Renal cortical epithelial cell (primary cell): ENCODE measurements around the gene MDGA2. TPM values are rescaled to one million over a fixed set of nuclear protein-coding genes. Genes with fewer than 3 reads are reported as not detected.
"Not testable (repeated sequence)": the region's sequence is repeated elsewhere in the genome, so short reads cannot be mapped to it uniquely, and the experiment has no call there.

Source experiments
- DNase-seq: peaks from one replicate; pipeline ENCODE4 v3.0.0-alpha.2; 2011; ENCODE audit warnings: low read depth
- total RNA-seq: library from RNA; depleted of rRNA; stranded (reverse); fragments of >200 nt; gene quantifications from 2 replicates; pipeline ENCODE4 v1.2.3, GENCODE V29; 2014

Gene MDGA2
- total RNA-seq, 1 donor from 2014 or later: 0.50 TPM

GRCh38 chr14:47240748-47241437 is 434.5 kb downstream of the MDGA2 start:
- peak; percentile 12 for DNase-seq

GRCh38 chr14:47235619-47236018 is 439.8 kb downstream of the MDGA2 start:
- DNase-seq: no peak

DNA sequence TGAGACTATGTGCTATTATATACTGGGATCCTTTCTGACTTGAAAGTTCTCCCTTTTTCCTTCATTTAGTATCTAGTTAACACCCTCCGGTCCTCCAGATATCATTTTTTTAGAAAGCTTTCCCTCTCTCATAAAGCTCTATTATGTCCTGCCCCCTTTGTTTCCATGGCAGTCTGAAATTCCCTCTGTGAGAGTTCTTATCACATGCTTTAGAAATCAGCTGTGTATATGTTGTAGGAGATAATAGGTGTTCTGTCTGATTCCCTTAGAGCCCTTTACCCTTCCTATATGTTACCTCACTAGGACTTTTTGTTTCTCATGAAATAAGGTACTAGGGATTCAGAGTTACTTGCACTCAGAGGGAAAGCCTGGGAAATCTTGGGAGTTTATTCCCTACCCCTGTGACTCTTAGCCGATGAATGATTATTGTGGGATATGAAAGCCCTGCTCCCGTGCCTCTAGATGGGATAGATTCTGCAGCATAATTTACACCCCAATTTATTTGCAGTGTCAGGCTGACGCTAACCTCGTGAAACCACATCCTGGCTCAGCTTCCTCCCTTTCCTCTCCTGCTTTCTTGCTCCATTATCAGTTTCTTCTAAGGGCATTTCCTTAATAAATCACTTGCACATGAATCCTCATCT is 448.4 kb downstream of the MDGA2 start:
- no peak for DNase-seq

- peak; percentile 2 for DNase-seq
Observed at GRCh38 chr14:47223656-47224055, 451.7 kb downstream of the MDGA2 start.

DNA sequence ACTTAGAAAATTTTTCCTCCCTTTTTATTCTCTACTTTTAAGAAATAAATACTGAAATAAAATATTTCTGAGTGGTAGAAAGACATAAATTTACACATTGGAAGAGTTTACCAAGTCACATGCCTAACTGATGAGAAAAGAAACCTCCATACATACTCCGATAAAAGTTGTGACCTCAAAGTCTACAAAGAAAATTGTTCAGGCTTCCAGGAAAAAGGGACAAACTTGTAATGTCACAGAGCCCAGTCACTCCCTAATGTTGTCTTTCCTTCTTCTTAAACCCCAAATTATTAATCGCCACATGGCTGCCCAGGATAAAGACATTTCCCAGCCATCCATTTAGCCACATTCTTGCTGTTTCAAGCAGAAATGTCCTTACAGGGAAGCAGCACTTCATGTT is 455.3 kb downstream of the MDGA2 start:
- no peak for DNase-seq

DNA sequence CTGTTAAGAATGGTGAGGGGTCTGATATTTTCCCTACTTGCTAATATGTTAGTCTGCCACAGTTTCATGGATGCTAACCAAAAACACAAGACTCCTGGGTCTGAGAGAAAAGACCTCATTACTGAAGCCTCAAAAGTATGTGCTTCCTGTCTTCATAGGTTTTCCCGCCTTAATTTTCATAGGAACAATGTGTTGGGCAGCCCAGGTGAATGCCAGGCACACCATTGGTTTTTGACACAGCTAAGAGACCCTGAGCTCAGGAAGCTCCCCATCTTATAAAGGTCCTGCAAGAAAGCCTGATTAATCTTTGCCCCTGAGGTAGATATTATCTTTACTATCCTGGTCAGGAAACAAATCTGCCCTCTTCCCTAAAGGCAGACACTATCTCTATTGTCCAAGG is 464.1 kb downstream of the MDGA2 start:
- no peak for DNase-seq

DNA sequence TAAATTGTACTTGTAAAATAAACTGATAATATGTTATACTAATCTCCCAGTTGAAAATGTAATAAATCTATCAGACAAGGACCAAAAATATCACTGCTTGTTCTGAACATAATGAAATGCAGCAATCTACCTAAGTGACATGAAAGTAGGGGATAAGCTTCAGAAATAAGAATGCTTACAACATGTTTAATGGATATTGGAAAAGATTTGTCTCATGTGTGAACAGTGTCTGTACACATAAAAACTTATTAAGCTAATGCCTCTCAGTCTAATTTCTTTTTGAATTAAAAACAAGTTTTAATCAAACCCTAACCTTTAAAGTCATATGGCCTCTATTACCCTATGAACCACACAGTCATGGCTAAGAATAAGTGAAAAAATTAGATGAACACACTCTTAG is 465.3 kb downstream of the MDGA2 start:
- no peak for DNase-seq

DNA sequence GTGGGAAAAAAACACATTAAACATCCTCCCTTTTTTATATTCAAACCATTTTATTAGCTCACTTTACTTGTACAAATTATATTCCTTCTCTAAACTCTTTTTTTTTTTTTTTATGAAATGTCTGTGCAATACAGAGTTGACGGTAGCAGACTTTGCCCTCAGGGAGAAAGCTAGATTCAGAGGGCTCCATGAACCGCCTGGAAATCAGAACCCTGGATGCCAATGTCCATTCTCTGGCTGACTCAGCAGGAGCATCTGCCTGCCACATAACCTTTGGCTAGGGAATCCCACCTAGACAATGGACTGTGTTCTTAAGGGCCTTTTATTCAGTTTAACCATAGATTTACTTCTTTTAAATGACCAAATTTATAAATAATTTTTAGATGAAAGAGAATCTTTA is 467.0 kb downstream of the MDGA2 start:
- peak; percentile 17 for DNase-seq

- peak; percentile 18 for DNase-seq
Observed at GRCh38 chr14:47207617-47208016, 467.8 kb downstream of the MDGA2 start.

DNA sequence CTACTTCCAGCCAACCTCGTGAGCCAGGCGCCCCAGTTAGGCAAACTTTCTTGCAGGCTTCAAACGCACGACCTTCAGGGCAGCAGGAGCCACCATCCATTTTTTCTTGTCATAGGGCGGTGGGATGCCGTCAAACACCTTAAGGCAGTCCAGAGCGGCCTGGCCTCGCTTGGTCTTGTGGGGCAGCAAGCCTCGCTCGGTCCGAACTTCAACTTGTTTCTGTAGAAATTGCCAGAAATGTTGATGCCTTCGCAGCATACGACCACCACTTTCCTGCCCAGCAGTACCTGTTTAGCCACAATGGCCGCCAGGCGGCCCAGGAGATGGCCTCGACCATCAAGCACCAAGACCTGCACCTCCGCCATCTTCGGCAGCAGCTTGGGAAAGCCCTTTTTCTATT is 474.7 kb downstream of the MDGA2 start:
- DNase-seq: no peak

DNA sequence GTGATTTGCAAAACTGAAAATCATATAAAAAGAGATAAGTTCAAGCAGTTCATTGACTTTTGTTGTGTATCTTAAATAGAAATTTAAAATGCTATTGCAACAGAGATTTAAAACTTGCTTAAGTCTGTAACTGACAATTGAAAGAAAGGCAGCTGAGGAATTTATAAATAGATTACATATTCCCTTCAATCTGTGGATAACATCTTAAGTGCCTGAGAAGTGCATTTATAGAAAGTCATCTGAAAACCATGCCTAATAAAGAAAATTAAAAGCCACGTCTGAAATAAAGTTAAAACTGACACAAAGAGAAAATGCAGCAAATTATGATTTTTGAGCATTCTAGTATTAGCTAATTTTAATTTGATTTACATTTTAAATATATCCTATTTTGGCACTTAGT is 479.8 kb downstream of the MDGA2 start:
- peak; percentile 47 for DNase-seq

- DNase-seq: peak; percentile 50
Observed at GRCh38 chr14:47194055-47194454, 481.4 kb downstream of the MDGA2 start.

DNA sequence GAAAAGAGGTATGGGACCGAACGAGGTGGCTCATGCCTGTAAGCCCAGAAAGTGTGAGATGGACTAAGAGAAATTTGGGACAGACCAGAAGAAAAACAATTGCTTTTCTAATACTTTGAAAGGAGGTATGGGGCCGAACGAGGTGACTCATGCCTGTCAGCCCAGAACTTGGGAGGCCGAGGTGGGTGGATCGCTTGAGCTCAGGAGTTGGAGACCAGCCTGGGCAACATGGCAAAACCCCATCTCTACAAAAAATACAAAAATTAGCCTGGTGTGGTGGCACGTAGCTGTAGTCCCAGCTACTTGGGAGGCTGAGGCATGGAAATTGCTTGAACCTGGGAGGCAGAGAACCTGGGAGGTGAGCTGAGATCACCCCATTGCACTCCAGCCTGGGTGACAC is 483.2 kb downstream of the MDGA2 start:
- DNase-seq: not testable (repeated sequence)

DNA sequence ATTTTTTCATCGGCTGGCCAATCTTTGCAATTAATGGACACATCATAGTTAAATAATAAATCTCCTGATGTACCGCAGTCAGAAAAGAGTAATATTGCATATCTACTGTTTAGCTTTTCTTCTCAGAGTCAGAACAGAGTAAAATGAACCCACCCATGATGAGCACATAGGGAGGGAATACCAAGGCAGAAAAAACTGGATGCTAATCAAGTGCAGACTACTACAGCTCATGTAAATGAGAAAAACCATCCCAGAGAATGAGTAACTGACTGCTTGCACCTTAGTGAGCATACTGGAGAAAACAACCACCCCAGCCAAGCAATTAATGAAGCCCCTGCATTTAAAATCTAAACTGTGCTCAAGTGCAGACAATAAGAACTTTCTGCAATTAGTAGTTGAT is 483.7 kb downstream of the MDGA2 start:
- DNase-seq: no peak

DNA sequence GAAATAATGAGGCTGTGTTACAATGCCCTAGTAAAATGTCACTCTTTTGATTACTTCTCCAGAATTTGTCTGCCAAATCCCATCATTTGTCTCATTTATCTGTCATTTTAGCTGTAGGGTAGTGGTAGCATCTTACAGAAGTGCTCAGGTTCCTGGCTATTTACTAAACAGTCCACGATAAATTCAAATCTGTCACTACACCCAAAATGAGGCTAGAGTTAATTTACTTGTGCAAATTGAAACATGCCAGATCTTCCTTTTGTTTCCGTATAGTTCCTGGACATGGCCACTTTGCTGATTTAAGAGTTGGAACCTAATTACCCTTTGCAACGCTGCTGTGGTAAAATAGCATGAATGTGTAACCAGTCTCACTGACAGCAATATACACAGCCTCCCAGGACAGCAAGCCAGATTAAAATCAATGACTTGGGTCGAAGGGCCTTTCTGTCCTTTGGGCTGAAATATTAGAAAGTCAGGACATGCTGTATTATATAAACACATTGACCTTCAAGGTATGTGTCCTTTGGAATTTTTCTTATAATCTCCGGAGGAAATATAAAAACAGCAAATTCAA is 485.4 kb downstream of the MDGA2 start:
- no peak for DNase-seq

- DNase-seq: peak; percentile 57
Observed at GRCh38 chr14:47186486-47186885, 488.9 kb downstream of the MDGA2 start.

DNA sequence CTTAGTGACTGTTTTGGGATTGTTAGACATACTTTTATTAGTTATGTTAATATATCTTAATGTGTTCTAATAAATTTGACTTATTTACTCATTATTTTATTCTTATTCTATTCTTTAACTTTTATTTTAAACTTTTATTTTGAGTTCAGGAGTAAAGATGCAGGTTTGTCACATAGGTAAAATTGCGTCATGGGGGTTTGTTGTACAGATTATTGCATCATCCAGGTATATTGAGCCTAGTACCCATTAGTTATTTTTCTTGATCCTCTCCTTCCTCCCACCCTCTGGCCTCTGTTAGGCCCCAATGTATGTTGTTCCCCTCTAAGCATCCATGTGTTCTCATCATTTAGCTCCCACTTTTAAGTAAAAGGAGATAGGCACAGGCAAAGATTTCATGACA is 495.5 kb downstream of the MDGA2 start:
- no peak for DNase-seq

DNA sequence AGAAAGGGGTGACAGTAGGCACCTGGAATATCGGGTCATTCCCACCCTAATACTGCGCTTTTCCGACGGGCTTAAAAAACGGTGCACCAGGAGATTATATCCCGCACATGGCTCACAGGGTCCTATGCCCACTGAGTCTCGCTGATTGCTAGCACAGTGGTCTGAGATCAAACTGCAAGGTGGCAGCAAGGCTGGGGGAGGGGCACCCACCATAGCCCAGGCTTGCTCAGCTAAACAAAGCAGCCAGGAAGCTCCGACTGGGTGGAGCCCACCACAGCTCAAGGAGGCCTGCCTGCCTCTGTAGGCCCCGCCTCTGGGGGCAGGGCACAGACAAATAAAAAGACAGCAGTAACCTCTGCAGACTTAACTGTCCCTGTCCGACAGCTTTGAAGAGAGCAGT is 503.5 kb downstream of the MDGA2 start:
- not testable (repeated sequence) for DNase-seq

DNA sequence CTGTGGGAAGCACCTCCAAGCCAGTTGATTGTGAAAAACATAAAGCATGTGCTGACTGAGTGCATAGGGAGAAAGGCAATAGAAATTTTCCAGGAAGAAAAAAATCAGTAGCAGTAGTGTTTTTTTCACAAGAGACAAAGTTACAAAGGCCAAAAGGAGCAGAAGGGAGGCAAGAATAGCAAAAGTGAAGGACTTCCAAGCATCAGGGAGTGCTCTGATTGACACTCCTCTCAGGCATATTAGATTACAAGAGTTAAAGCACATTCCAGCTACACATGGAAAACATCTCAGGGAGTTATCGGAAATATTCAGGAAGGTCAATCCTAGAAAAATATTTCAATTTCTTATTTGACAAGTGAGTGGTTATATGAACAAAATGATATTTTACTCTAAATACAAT is 508.0 kb downstream of the MDGA2 start:
- DNase-seq: no peak

DNA sequence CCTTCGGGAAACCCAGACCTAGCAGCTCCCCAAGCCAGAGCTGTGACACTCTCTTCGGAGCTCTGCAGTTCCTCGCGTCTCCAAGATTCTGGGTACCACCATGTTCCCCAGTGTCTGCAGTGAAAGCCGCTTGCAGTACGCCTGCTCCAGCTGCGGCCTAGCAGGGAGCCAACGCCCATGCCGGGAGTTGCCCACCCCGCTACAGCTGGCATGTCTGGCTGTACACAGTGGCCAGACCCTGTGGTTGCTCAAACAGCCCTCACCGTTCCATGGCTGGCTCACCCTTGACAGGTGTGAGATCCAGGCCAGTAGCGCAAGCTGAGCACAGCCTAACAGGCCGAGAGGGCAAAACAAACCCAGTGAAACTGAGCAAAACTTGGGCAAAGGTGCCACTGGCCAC is 520.0 kb downstream of the MDGA2 start:
- DNase-seq: no peak

GRCh38 chr14:47154276-47154797 is 521.1 kb downstream of the MDGA2 start:
- no peak for DNase-seq

GRCh38 chr14:47153746-47154145 is 521.7 kb downstream of the MDGA2 start:
- no peak for DNase-seq

GRCh38 chr14:47150267-47150666 is 525.1 kb downstream of the MDGA2 start:
- no peak for DNase-seq
